Stimulated activated CD4-positive, alpha-beta T cell treated with anti-CD3 and anti-CD28 coated beads, Interleukin-2, amount 100 ng/mL, for 48 hours (primary cell): ENCODE measurements around the gene COL5A1.

Source experiments
- DNase-seq, 2 donors: peaks; one replicate each; pipeline ENCODE4 v3.0.0-alpha.2; 2020

COL5A1 gene

DNA sequence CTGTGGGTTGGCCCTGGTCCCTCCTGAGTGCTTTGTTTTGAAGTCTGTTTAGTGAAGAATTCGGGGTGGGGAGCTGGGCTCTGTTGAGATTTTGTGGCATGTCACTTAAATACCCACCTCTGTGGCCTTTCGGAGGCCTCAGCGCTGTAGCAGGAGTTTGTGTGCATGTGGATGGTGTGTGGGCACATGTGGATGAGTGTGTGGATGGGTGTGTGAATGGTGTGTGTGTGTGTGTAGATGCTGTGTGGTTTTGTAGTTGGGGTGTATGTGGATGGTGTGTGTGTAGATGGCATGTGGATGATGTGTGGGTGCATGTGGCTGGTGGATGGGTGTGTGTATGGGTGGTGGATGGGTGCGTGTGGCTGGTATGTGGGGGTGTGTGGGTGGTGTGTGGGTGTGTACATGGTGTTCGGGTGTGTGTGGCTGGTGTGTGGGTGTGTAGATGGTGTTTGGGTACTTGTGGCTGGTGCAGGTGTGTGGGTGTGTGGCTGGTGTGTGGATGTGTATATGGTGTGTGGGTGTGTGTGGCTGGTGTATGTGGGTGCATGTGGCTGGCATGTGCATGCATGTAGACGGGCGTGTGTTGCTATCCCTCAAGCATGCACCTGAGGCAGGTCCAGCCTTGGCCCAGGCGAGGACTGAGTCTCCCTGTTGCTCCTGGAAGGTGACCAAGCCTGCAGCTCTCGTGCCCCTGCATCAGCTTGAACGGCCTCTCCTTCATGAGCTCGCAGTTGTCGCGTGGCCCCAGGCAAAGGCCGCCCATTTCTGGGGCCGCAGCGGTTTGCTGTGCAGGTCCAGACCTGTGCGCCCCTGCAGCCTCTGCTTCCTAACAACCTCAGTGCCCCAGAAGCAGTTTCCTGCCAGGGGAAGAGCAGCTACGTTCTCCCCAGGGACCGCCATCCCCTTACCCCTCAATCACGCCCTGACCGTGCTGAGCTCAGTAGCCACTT, 185.0 kb downstream of the COL5A1 start:
- DNase-seq: no peak

DNA sequence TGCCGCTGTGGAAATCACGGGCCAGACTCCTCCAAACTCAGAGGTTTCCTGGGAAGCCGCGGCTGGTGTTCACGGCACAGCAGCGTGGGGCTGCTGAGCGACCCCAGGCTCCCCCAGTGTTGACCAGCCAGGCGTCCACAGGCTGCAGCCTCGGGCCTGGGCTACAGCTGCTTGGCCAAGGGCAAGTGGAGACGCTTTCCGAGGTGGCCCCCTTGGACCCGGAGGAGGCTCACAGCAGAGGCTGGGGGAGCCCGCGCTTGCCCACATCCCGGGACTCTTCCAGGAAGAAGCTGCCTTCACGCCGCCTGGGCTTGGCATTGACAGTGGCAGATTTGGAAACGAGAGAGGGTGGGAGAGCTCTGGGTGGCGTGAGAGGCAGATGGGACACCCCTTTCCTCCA, 186.0 kb downstream of the COL5A1 start:
- no peak for DNase-seq

DNA sequence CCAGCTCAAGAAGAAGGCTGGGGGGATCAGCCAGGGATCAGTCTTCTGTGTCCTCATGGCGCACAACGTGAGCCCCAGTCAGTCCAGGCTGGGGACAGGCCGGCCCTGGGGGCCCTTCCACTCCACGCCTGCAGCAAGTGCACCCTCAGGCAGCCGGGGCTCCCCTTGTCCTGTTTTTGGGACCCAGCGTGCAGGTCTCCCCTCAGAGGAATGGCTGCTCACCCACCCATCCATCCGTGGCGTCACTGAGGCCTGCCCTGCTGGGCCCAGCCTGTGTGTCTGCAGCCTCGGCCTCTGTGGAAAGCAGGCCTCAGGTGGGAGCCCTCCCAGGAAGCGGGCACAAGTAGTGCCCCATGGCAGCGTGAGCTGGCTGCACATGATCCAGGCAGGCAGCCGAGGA, 186.4 kb downstream of the COL5A1 start:
- DNase-seq: no peak

- DNase-seq: no peak
Observed at GRCh38 chr9:134828892-134829291, 187.3 kb downstream of the COL5A1 start.

GRCh38 chr9:134829356-134829937, 187.8 kb downstream of the COL5A1 start:
- no peak for DNase-seq

DNA sequence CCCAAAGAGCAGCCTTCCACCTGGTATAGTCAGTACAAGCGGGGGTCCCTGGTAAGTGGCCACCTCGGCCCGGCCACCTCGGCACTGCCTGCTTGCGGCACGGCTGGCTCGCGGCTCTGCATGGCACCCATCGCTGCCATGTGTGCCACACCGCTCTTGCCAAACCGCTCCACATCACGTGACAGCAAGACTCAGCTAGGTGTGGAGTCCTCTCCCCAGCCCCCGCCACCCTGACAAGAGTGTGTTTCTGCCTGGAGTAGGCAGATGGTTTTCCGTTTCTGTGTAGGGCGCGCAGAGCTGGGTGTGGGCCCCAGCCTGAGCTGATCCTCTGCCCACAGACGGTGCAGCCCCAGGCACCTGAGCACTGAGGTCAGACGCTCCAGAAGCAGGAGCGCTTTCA, 188.5 kb downstream of the COL5A1 start:
- no peak for DNase-seq

DNA sequence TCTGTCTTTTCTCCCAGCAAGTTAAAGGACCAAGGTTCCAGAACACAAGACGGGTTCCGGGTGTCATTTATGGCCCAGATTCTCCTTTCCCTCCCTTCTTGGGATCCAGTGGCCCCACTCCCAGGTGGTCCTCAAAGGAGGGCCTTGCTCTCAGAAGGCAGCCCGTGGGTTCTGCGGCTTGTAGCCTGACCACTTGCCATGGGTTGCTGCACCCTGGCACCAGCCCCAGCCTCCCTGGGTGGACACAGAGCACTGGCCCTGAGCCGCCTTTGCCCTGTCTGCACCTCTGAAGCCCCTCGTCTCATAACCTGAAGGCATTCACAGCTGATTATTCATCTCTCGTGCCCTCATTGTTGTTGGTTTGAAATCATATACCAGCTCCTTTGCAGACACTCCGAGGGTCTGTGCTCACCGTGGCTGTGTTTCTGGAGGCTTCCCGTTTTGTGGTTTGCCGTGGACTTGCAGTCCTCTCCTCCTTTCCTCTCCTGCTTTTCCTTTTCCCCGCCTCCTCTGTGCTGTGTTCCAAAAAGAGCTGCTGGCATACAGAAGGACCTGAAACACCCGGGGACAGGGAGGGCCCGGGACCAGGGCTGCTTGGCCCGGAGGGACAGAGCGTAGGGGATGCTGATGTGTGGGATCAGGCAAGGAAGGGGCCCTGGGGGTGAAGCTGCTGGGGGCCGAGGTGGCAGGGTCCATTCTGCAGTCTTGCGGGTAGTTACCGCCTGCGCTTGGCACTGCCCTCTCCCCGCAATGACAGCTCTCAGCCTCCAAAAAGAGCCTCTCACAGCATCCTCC, 189.5 kb downstream of the COL5A1 start:
- DNase-seq: no peak

GRCh38 chr9:134832471-134832870, 190.9 kb downstream of the COL5A1 start:
- no peak for DNase-seq

GRCh38 chr9:134833294-134833880, 191.8 kb downstream of the COL5A1 start:
- no peak for DNase-seq

DNA sequence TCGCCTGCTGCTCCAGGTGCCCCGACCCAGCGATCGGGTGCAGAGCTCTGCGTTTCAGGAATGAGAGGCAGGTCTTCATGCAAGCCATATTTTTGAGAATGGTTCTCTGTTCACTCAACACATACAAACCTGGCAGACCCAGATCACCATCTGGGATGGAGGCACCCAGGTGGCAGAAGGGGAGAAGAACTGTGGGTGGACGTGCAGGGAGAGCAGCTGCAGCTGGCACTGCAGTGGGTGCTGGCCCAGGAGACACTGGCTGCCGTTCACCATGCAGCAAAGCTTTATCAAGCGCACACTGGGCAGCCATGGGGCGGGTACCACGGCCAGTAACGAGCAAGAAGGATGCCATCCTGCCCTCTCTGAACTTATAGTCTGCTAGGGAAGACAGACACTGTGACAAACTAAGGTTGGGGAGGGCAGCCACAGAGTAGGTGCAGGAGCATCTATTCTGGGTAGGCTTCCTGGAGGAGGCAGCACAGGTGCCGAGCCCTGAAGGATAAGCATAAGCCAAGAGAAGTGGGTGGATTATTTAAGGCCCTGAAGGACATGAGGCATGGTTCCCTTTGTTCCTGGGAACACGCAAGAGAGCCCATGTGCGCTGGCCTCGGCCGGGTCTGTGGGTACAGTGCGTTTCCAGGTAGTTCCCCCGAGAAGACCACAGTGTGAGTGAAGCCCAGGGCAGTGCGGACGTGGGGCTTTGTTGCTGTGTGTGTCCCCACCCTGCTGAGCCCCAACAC, 192.8 kb downstream of the COL5A1 start:
- DNase-seq: no peak

GRCh38 chr9:134834957-134835419, 193.4 kb downstream of the COL5A1 start:
- DNase-seq: no peak

GRCh38 chr9:134835448-134835847, 193.8 kb downstream of the COL5A1 start:
- no peak for DNase-seq

- DNase-seq: no peak
Observed at GRCh38 chr9:134835987-134836386, 194.4 kb downstream of the COL5A1 start.

DNA sequence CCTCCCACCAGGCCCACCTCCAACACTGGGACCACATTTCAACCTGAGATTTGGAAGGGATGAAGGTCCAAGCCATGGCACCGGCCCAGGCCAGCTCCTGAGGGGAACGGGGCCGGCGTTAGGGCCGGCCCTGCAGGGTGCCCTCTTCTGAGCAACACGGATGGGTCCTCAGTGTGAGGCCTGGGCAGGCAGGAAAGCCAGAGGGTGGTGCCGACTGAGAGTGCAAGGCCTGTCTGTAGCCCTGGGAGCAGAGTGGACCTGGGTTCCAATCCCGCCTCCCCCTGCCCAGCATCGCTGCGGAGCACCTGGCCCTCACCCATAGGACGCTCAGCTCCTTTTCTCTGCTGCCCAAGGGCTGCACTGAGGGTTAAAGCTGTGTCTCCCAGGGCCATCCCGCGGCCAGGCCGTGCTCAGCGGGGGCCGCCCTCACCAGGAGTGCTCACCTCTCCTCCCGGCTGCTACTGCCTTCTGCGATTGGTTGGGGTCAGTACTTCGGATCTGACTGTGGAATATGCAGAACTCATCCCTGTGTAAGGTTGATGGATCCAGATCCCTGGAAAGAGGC, 194.9 kb downstream of the COL5A1 start:
- DNase-seq: no peak

- DNase-seq: no peak
Observed at GRCh38 chr9:134837529-134837928, 195.9 kb downstream of the COL5A1 start.

DNA sequence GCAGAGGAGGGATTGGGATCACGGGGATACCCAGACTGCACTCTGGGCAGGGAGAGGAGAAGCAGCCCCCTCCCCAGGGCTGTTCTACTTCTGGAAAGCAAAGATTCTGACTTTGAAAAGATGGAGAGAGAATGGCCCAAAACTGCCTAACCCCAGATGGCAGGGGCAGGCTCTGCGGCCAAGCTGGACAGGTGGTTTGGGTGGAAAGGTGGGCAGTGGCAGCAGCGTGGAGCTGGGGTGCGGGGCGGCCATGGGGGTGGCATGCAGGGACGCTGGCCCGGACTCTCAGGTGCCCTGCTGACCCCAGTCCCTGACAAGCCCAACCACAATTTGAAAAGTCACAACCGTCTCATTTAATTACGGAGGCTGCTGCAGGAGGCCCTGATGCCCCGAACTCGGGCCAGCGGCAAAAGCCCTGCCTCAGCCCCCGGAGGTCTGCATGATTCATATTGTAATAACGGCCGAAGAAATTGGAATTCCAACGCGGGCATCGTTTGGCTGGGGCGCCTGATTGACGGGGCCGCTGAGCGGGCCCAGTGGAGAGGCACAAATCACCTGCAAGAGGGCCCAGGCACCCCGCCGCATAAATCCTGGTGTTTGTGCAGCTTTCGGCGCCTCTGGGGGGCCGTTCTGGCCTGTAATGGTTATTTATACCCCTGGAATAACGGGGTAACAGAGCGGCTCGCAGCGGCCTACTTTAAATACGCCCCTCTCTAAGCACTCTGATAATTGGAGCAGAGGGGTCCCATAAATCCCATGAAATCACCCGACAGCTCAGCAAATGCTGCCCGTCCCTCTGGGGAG, 197.2 kb downstream of the COL5A1 start:
- no peak for DNase-seq

GRCh38 chr9:134839455-134840125, 198.0 kb downstream of the COL5A1 start:
- no peak for DNase-seq

DNA sequence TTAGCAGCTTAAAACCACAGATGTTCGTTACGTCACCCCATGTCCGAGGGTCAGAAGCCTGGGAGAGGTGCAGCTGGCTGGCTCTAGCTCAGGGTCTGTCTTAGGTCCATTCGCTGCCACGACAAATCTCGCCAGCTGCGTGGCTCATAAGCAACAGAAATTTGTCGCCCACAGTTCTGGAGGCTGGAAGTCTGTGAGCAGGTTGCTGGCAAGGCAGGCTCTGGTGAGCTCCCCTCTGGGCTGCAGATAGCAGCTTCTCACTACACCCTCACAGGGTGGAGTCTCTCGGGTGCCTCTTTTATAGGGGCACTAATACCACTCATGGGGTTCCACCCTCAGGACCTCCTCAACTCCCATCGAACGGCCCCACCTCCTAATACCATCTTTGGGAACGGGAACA, 198.9 kb downstream of the COL5A1 start:
- no peak for DNase-seq

DNA sequence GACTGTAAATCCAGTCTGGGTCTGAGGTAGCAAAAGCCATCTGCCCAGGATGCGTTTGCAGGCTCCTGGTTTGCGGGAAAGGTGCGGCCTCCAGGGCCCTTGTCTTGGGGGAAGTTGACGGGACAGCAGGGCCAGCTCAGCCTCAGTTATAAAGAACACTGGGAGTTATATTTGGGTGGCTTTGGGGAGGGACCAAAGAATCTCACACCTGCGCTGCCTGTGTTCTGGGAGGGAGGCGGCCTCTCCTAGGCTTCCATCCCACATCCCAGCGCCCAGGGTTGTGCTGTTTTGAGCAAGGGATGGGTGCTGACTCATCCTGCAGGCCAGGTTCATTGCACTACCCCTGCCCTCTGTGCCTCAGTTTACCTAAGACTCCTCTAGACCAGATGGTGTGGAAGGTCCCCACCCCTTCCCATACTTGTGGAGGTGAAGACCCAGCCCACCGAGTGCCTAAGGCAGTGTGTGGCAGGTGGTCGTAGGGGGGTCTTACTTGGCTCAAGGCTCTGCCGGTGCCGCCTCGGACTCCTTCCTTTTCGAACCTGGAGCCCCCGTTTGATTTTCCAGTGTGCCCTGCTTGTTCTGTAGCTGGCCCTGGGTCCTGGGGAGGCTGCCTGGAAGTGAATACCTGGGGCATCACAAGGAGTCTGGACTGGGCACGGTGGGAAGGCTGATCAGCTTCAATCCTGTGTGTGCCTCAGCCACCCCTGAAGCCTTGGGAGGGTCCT, 199.7 kb downstream of the COL5A1 start:
- no peak for DNase-seq

DNA sequence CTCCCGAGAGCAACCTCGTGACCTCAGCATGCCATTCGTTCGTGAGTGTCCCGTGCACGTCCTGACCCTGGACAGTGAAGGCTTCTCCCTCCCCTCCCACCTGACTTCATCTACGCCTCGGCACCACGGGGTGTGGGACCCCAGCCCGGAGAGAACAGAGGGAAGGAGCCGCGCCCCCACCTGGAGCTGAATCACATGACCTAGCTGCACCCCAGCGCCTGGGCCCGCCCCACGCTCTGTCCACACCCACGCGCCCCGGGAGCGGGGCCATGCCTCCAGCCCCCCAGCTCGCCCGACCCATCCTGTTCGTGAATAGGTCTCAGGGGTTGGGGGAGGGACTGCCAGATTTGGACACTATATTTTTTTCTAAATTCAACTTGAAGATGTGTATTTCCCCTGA, 200.7 kb downstream of the COL5A1 start:
- DNase-seq: no peak
